GM19467 (cell line): ENCODE measurements around the gene IHH.

Experiments used
- ATAC-seq: cut with Tn5 transposase; IDR thresholded peaks from one replicate; pipeline ENCODE4 v1.9.1; 2021; ENCODE audit warnings: mild to moderate bottlenecking, moderate library complexity; ENCODE audit not compliant: unreplicated experiment

The IHH gene

GRCh38 chr2:219020604-219021365 lies 39.9 kb downstream of the IHH start:
- no peak for ATAC-seq

GRCh38 chr2:219019436-219019835 lies 41.3 kb downstream of the IHH start:
- ATAC-seq = no peak

GRCh38 chr2:219018726-219019125 lies 42.0 kb downstream of the IHH start:
- no peak for ATAC-seq

GRCh38 chr2:219018286-219018685 lies 42.4 kb downstream of the IHH start:
- ATAC-seq = no peak

GRCh38 chr2:219017201-219017931 lies 43.4 kb downstream of the IHH start:
- no peak for ATAC-seq

GRCh38 chr2:219016721-219017120 lies 44.0 kb downstream of the IHH start:
- no peak for ATAC-seq

- ATAC-seq = no peak
Measured at GRCh38 chr2:219010873-219011272, 49.8 kb downstream of the IHH start.

- no peak for ATAC-seq
Measured at GRCh38 chr2:219010162-219010756, 50.5 kb downstream of the IHH start.

GRCh38 chr2:219009294-219009693 lies 51.4 kb downstream of the IHH start:
- ATAC-seq = no peak
